ENCODE data around the gene TMEM181.

The TMEM181 gene

DNA sequence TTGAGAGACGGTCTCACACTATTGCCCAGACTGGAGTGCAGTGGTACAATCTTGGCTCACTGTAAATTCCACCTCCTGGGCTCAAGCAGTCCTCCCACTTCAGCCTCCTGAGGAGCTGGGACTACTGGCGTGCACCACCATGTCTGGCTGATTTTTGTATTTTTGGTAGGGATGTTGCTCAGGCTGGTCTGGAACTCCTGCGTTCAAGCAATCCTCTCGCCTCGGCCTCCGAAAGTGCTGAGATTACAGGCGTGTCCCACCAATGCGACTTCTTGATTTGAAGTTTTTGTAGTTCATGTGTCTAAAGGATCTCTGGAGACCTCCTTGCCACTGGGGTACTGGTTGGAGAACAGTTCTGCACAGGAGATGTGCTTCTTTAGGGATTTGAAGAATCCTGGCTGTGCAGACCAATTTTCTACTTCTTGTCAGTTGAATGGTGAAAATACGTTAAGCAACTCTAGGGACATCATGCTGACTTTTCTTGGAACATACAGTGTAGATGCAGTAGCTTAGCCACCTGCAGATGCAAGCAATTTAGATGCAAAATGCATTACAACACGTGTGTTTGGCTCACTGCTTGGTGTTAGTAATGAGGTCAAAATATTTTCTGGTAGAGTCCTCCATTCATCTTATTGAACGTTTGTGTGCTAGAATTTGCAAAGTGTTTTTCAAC, 118.2 kb downstream of the TMEM181 start:
- no peak overlapping the region for H3K4me2 ChIP-seq
- H4K20me1 ChIP-seq (ENCODE audit: insufficient read depth): no peaks in the 10 kb centered on the region
- H3K4me1 ChIP-seq (ENCODE audit: low read depth, poor library complexity, severe bottlenecking): no peaks in the 10 kb centered on the region
- no peaks in the 10 kb centered on the region for H3K79me2 ChIP-seq (ENCODE audit: insufficient read depth, low read depth)
- TF ChIP-seq, protein P1, sequence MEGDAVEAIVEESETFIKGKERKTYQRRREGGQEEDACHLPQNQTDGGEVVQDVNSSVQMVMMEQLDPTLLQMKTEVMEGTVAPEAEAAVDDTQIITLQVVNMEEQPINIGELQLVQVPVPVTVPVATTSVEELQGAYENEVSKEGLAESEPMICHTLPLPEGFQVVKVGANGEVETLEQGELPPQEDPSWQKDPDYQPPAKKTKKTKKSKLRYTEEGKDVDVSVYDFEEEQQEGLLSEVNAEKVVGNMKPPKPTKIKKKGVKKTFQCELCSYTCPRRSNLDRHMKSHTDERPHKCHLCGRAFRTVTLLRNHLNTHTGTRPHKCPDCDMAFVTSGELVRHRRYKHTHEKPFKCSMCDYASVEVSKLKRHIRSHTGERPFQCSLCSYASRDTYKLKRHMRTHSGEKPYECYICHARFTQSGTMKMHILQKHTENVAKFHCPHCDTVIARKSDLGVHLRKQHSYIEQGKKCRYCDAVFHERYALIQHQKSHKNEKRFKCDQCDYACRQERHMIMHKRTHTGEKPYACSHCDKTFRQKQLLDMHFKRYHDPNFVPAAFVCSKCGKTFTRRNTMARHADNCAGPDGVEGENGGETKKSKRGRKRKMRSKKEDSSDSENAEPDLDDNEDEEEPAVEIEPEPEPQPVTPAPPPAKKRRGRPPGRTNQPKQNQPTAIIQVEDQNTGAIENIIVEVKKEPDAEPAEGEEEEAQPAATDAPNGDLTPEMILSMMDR (conservative IDR thresholded peaks at IDR 0.05; ENCODE audit: low read depth, low read length): no peak
- no peaks in the 10 kb centered on the region for H3K27me3 ChIP-seq (ENCODE audit: insufficient read depth, low read depth)
- H3K36me3 ChIP-seq (ENCODE audit: insufficient read depth): no peaks in the 10 kb centered on the region
- no peak overlapping the region for H2AFZ ChIP-seq (ENCODE audit: low read depth)
- no peak overlapping the region for H3K9ac ChIP-seq
- no peak overlapping the region for H3K4me3 ChIP-seq (IDR thresholded peaks at IDR 0.05; ENCODE audit: insufficient read depth, low read depth, low read length)
- no peak overlapping the region for H3K27ac ChIP-seq

DNA sequence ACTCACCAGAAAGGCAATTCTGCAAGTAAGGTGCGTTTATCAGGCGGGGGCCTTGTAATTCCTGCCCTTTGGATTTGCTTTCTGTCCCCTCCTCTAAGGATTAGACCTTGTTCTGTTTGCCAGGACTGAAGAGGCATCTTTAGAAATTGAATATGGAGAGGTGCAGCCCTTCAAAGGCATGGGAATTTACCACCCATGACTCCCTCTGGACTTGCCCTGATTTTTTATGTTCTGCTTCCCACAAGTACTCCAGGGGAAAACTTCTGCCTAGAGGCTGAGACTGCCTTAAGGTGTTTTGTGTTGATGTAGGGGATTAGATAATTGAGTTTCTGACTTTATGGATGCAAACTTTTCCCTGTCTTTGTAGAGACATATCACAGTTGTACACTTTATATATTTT, 120.1 kb downstream of the TMEM181 start:
- Histone ChIP-seq H3K9ac (no peak overlapping the region), H3K4me3 (IDR thresholded peaks at IDR 0.05; ENCODE audit: insufficient read depth, low read depth, low read length) (no peak overlapping the region), H3K4me2 (no peak overlapping the region), H2AFZ (ENCODE audit: low read depth) (no peak overlapping the region), H4K20me1 (ENCODE audit: insufficient read depth) (no peaks in the 10 kb centered on the region), H3K27ac (no peak overlapping the region), H3K36me3 (ENCODE audit: insufficient read depth) (no peaks in the 10 kb centered on the region), H3K79me2 (ENCODE audit: insufficient read depth, low read depth) (no peaks in the 10 kb centered on the region), H3K27me3 (ENCODE audit: insufficient read depth, low read depth) (no peaks in the 10 kb centered on the region), H3K4me1 (ENCODE audit: low read depth, poor library complexity, severe bottlenecking) (no peaks in the 10 kb centered on the region)
- TF ChIP-seq, protein P1 (conservative IDR thresholded peaks at IDR 0.05; ENCODE audit: low read depth, low read length): no peak

DNA sequence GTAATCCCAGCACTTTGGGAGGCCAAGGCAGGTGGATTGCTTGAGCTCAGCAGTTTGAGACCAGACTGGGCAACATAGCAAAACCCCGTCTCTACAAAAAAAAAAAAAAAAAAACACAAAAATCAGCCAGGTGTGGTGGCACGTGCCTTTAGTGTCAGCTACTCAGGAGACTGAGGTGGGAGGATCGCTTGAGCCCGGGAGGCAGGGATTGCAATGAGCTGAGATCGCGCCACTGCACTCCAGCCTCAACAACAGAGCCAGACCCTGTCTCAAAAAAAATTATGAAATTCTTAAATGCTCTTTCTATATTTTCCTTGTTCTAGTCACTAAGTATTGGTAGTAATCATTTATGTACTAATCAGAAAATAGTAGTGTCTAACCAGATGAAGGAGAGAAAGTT, 120.6 kb downstream of the TMEM181 start:
- Histone ChIP-seq H4K20me1 (ENCODE audit: insufficient read depth) (no peaks in the 10 kb centered on the region), H3K4me2 (no peak overlapping the region)
- TF ChIP-seq, protein P1 (conservative IDR thresholded peaks at IDR 0.05; ENCODE audit: low read depth, low read length): no peak

DNA sequence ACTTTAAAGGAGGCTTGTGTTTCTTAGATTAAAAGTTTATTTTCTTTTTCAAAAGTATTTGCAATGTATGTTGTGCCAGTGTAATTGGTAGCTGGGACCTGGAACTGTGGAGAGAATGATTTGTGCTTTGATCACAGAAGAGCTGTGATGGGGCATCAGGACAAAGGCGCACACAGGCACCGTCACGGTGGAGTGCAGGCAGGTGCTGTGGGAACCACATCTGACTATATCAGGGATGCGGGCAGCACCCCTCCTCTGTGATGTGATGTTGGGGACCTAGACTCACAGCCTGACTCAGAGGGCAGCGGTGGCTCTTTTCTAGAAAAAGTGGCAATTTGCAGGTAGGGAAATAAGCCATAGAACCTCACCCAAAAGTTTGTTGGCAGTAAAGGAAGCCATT, 124.4 kb downstream of the TMEM181 start:
- Histone ChIP-seq H4K20me1 (ENCODE audit: insufficient read depth) (no peaks in the 10 kb centered on the region), H3K27ac (no peak overlapping the region), H2AFZ (ENCODE audit: low read depth) (no peak overlapping the region), H3K4me3 (IDR thresholded peaks at IDR 0.05; ENCODE audit: insufficient read depth, low read depth, low read length) (no peak overlapping the region), H3K79me2 (ENCODE audit: insufficient read depth, low read depth) (no peaks in the 10 kb centered on the region), H3K9ac (no peak overlapping the region), H3K27me3 (ENCODE audit: insufficient read depth, low read depth) (no peaks in the 10 kb centered on the region), H3K4me1 (ENCODE audit: low read depth, poor library complexity, severe bottlenecking) (peaks cover 10% of the 10 kb centered on the region), H3K36me3 (ENCODE audit: insufficient read depth) (no peaks in the 10 kb centered on the region), H3K4me2 (no peak overlapping the region)
- TF ChIP-seq, protein P1 (conservative IDR thresholded peaks at IDR 0.05; ENCODE audit: low read depth, low read length): no peak

More for the DNA sequence above, 120.6 kb downstream of the TMEM181 start:
- Histone ChIP-seq H3K4me3 (IDR thresholded peaks at IDR 0.05; ENCODE audit: insufficient read depth, low read depth, low read length) (no peak overlapping the region), H3K4me1 (ENCODE audit: low read depth, poor library complexity, severe bottlenecking) (no peaks in the 10 kb centered on the region), H3K79me2 (ENCODE audit: insufficient read depth, low read depth) (no peaks in the 10 kb centered on the region), H2AFZ (ENCODE audit: low read depth) (no peak overlapping the region), H3K9ac (no peak overlapping the region), H3K36me3 (ENCODE audit: insufficient read depth) (no peaks in the 10 kb centered on the region), H3K27me3 (ENCODE audit: insufficient read depth, low read depth) (no peaks in the 10 kb centered on the region), H3K27ac (no peak overlapping the region)
